Lower leg skin (tissue), 4 donors: ENCODE measurements around the gene MANEAL. TPM values are rescaled to one million over a fixed set of nuclear protein-coding genes. Genes with fewer than 3 reads are reported as not detected.

Source experiments
- DNase-seq, 2 donors: peaks; one replicate each; pipeline ENCODE4 v3.0.0-alpha.2; 2019; ENCODE audit warnings: low spot score in 2 of 2
- H3K4me3 ChIP-seq: fragments of 200-600 bp; sonication (generic); 2 replicates; pipeline ENCODE4 v1.5.1; 2017; ENCODE audit warnings: mild to moderate bottlenecking, low read depth; ENCODE audit not compliant: poor library complexity, severe bottlenecking
- CTCF ChIP-seq, 3 donors: fragments of 450-650 bp; IDR thresholded peaks; one replicate each; pipeline ENCODE4 v1.5.1; 2016; ENCODE audit warnings: antibody characterized with exemption in 3 of 3, mild to moderate bottlenecking in 3 of 3, moderate library complexity in 2 of 3
- POLR2A ChIP-seq, 2 donors: fragments of 450-650 bp; IDR thresholded peaks; one replicate each; pipeline ENCODE4 v1.6.1; 2016 to 2017; ENCODE audit warnings: antibody characterized with exemption in 2 of 2, mild to moderate bottlenecking in 1 of 2, moderate library complexity in 1 of 2
- WGBS, 2 donors: methylation state at CpG; one replicate each; pipeline ENCODE4 v1.1.5; 2018; 5-methylcytosine and 5-hydroxymethylcytosine counted together
- intact Hi-C: fragments of 100-400 bp; cut with DNase I; formaldehyde crosslinking; loops from one replicate; pipeline ENCODE4 v1.15.0; 2023; ENCODE audit warnings: low total_unique reads
- total RNA-seq, 4 donors: library from RNA; depleted of rRNA; stranded (reverse); fragments of >200 nt; gene quantifications; one replicate each; pipeline ENCODE4 v1.1.0, GENCODE V29; 2016

MANEAL gene
- total RNA-seq: 1 to 10 TPM; 5.0 to 6.7 (median 6.3) TPM

GRCh38 chr1:37793773-37794371, at the start of gene MANEAL:
Gene MANEAL, plus strand, starts transcription at chr1:37793847. Its CDS starts 336 bp downstream, at chr1:37794183.
- H3K4me3 ChIP-seq: peak within 1 kb of the TSS; percentile 27
- intact Hi-C loops: no loop called here
- no peak for TF ChIP-seq CTCF (IDR thresholded peaks at IDR 0.05)
- TF ChIP-seq POLR2A (IDR thresholded peaks at IDR 0.05): no peak
- no peak for DNase-seq
- WGBS, 2 donors: 0% methylated on average over 48 of the region's 82 CpGs; no CpG with 5 or more reads in 1 of the 2 donors

GRCh38 chr1:37746806-37747205, 46.8 kb upstream of the MANEAL start:
- no peak for DNase-seq
- WGBS, 2 donors: 88 to 94% methylated on average over 3 of the region's 3 CpGs
- TF ChIP-seq CTCF (IDR thresholded peaks at IDR 0.05): no peak
- no peak for TF ChIP-seq POLR2A (IDR thresholded peaks at IDR 0.05)
- no peak overlapping the region for H3K4me3 ChIP-seq
- intact Hi-C loops: no loop called here

- 90 to 97% methylated on average over 1 of the region's 1 CpG for WGBS, 2 donors
- DNase-seq: no peak
- intact Hi-C loops: no loop called here
- H3K4me3 ChIP-seq: no peak overlapping the region
- no peak for TF ChIP-seq CTCF (IDR thresholded peaks at IDR 0.05)
- no peak for TF ChIP-seq POLR2A (IDR thresholded peaks at IDR 0.05)
Observed at GRCh38 chr1:37748565-37748964, 45.1 kb upstream of the MANEAL start.

GRCh38 chr1:37752213-37752582, 41.4 kb upstream of the MANEAL start:
- 19 to 29% methylated on average over 11 of the region's 11 CpGs for WGBS, 2 donors
- intact Hi-C loops: no loop called here
- no peak for DNase-seq
- TF ChIP-seq CTCF (IDR thresholded peaks at IDR 0.05): no peak
- no peak for TF ChIP-seq POLR2A (IDR thresholded peaks at IDR 0.05)
- H3K4me3 ChIP-seq: no peak overlapping the region

GRCh38 chr1:37752583-37753471, 40.8 kb upstream of the MANEAL start:
- WGBS, 2 donors: 5% methylated on average over 16 to 21 of the region's 105 CpGs
- TF ChIP-seq POLR2A (IDR thresholded peaks at IDR 0.05): no peak
- TF ChIP-seq CTCF (IDR thresholded peaks at IDR 0.05): no peak
- peak overlapping the region; percentile 12 for H3K4me3 ChIP-seq
- intact Hi-C loops: no loop called here
- DNase-seq: peak in 1 of 2 donors; percentile 76
